Peyer's patch (tissue), 4 donors: ENCODE results near the gene RALGDS.

Experiments used
- POLR2A ChIP-seq, 2 donors: fragments of 450-650 bp; IDR thresholded peaks; one replicate each; pipeline ENCODE4 v1.5.1; 2017; ENCODE audit warnings: antibody characterized with exemption in 2 of 2, mild to moderate bottlenecking in 2 of 2, moderate library complexity in 2 of 2
- TF ChIP-seq, protein P1 (sequence below), 6 experiments: fragments of 450-650 bp in 4 of 6; fragments of 200-600 bp in 2 of 6; sonication (generic) in 1 of 6; IDR thresholded peaks; one replicate each; pipeline ENCODE4 v1.5.1; 2017 to 2019; ENCODE audit warnings: antibody characterized with exemption in 6 of 6, mild to moderate bottlenecking in 3 of 6, moderate library complexity in 1 of 6

- TF ChIP-seq, protein P1, sequence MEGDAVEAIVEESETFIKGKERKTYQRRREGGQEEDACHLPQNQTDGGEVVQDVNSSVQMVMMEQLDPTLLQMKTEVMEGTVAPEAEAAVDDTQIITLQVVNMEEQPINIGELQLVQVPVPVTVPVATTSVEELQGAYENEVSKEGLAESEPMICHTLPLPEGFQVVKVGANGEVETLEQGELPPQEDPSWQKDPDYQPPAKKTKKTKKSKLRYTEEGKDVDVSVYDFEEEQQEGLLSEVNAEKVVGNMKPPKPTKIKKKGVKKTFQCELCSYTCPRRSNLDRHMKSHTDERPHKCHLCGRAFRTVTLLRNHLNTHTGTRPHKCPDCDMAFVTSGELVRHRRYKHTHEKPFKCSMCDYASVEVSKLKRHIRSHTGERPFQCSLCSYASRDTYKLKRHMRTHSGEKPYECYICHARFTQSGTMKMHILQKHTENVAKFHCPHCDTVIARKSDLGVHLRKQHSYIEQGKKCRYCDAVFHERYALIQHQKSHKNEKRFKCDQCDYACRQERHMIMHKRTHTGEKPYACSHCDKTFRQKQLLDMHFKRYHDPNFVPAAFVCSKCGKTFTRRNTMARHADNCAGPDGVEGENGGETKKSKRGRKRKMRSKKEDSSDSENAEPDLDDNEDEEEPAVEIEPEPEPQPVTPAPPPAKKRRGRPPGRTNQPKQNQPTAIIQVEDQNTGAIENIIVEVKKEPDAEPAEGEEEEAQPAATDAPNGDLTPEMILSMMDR (IDR thresholded peaks at IDR 0.05) = peak; percentile 65 to 94 (median 87)
- TF ChIP-seq POLR2A (IDR thresholded peaks at IDR 0.05) = no peak
Observed at GRCh38 chr9:133160742-133161546, 39.9 kb upstream of the RALGDS start.
